Sigmoid colon (tissue), 7 donors: ENCODE data around the gene XYLT1. TPM values are rescaled to one million over a fixed set of nuclear protein-coding genes. Genes with fewer than 3 reads are reported as not detected.

ENCODE experiments used
- DNase-seq: peaks from one replicate; pipeline ENCODE4 v3.0.0-alpha.2; 2019
- H3K27ac ChIP-seq, 4 donors: fragments of 200-600 bp; sonication (generic); one replicate each; pipeline ENCODE4 v1.5.1; 2016 to 2019; ENCODE audit warnings: mild to moderate bottlenecking in 1 of 4
- H3K27me3 ChIP-seq, 3 donors: fragments of 200-600 bp; sonication (generic); one replicate each; pipeline ENCODE4 v1.5.1; 2019; ENCODE audit warnings: mild to moderate bottlenecking in 1 of 3
- H3K36me3 ChIP-seq, 4 donors: fragments of 200-600 bp; sonication (generic); one replicate each; pipeline ENCODE4 v1.5.1; 2016 to 2019
- H3K4me1 ChIP-seq, 4 donors: fragments of 200-600 bp; sonication (generic); one replicate each; pipeline ENCODE4 v1.5.1; 2017 to 2019
- H3K4me3 ChIP-seq, 4 donors: fragments of 200-600 bp; sonication (generic); one replicate each; pipeline ENCODE4 v1.5.1; 2017 to 2019; ENCODE audit warnings: mild to moderate bottlenecking in 2 of 4, moderate library complexity in 1 of 4
- H3K9me3 ChIP-seq, 4 donors: fragments of 200-600 bp in 3 of 4; sonication (generic) in 3 of 4; one replicate each; pipeline versions ENCODE4 v1.5.1 to v1.6.1; 2013 to 2019
- CTCF ChIP-seq, 4 experiments: fragments of 450-650 bp in 3 of 4; fragments of 200-600 bp in 1 of 4; IDR thresholded peaks; one replicate each; pipeline ENCODE4 v1.5.1; 2016 to 2019; ENCODE audit warnings: antibody characterized with exemption in 4 of 4, mild to moderate bottlenecking in 3 of 4, moderate library complexity in 2 of 4
- EP300 ChIP-seq, 4 donors: sonication (generic); formaldehyde crosslinking; IDR thresholded peaks; one replicate each; pipeline ENCODE4 v1.6.1; 2017; ENCODE audit warnings: antibody characterized with exemption in 4 of 4
- POLR2A ChIP-seq, 2 donors: fragments of 450-650 bp; IDR thresholded peaks; one replicate each; pipeline ENCODE4 v1.6.1; 2016; ENCODE audit warnings: antibody characterized with exemption in 2 of 2, mild to moderate bottlenecking in 2 of 2, moderate library complexity in 2 of 2
- POLR2AphosphoS5 ChIP-seq, 4 donors: sonication (generic); formaldehyde crosslinking; IDR thresholded peaks; one replicate each; pipeline ENCODE4 v1.6.1; 2017; ENCODE audit warnings: antibody characterized with exemption in 4 of 4
- WGBS, 2 donors: extraction: QIAGEN DNeasy Blood & Tissue Kit; methylation state at CpG; one replicate each; pipeline ENCODE4 v1.1.7; 2013; 5-methylcytosine and 5-hydroxymethylcytosine counted together
- intact Hi-C: fragments of 100-400 bp; cut with DNase I; formaldehyde crosslinking; loops from one replicate; pipeline ENCODE4 v1.15.1; 2023
- polyA plus RNA-seq, 3 donors: library from polyadenylated mRNA; stranded (reverse); fragments of 200-250 nt; gene quantifications; one replicate each; pipeline ENCODE4 v1.2.3, GENCODE V29; 2013
- total RNA-seq, 4 donors: library from RNA; depleted of rRNA; stranded (reverse); fragments of >200 nt; gene quantifications; one replicate each; pipeline ENCODE4 v1.1.0, GENCODE V29; 2016
- donor health status: healthy with polysubstance abuse.
- donor health status: Bipolar disorder and iron deficiency.
- donor health status: healthy.

Gene XYLT1
- total and polyA plus RNA-seq, 7 donors = 0.60 to 33.2 (median 23.0) TPM

GRCh38 chr16:17348826-17349225 is 121.9 kb downstream of the XYLT1 start:
- DNase-seq = no peak
- Histone ChIP-seq H3K4me3 (no peak overlapping the region), H3K27ac (peak overlapping the region in 1 of 4 donors; percentile 86), H3K36me3 (no peaks in the 10 kb centered on the region), H3K9me3 (no peaks in the 10 kb centered on the region), H3K27me3 (no peaks in the 10 kb centered on the region), H3K4me1 (peaks cover 0 to 65% (median 61%) of the 10 kb centered on the region in 4 donors)
- TF ChIP-seq CTCF (IDR thresholded peaks at IDR 0.05) (no peak), EP300 (IDR thresholded peaks at IDR 0.05) (no peak), POLR2AphosphoS5 (IDR thresholded peaks at IDR 0.05) (no peak), POLR2A (IDR thresholded peaks at IDR 0.05) (no peak)
- 94 to 96% methylated on average over 11 of the region's 11 CpGs for WGBS, 2 donors
- intact Hi-C loops = loop anchor here (5.0 kb wide), 1 partner anchor 33 kb away; no protein-coding TSS in a partner anchor

GRCh38 chr16:17348042-17348783 is 122.5 kb downstream of the XYLT1 start:
- Histone ChIP-seq H3K4me3 (no peak overlapping the region), H3K27me3 (no peaks in the 10 kb centered on the region), H3K27ac (peak overlapping the region; percentile 82 to 92 (median 88)), H3K4me1 (peaks cover 0 to 70% (median 67%) of the 10 kb centered on the region in 4 donors), H3K36me3 (no peaks in the 10 kb centered on the region), H3K9me3 (no peaks in the 10 kb centered on the region)
- DNase-seq = no peak
- intact Hi-C loops = loop anchor here (5.0 kb wide), 1 partner anchor 34 kb away; no protein-coding TSS in a partner anchor
- WGBS, 2 donors = 90 to 93% methylated on average over 11 of the region's 11 CpGs
- TF ChIP-seq POLR2A (IDR thresholded peaks at IDR 0.05) = no peak
- TF ChIP-seq EP300 (IDR thresholded peaks at IDR 0.05) = no peak
- no peak for TF ChIP-seq POLR2AphosphoS5 (IDR thresholded peaks at IDR 0.05)
- no peak for TF ChIP-seq CTCF (IDR thresholded peaks at IDR 0.05)

GRCh38 chr16:17347624-17348023 is 123.1 kb downstream of the XYLT1 start:
- no peak overlapping the region for H3K4me3 ChIP-seq
- no peak for DNase-seq
- no peaks in the 10 kb centered on the region for H3K27me3 ChIP-seq
- TF ChIP-seq POLR2A (IDR thresholded peaks at IDR 0.05) = no peak
- TF ChIP-seq EP300 (IDR thresholded peaks at IDR 0.05) = no peak
- TF ChIP-seq POLR2AphosphoS5 (IDR thresholded peaks at IDR 0.05) = no peak
- no peak for TF ChIP-seq CTCF (IDR thresholded peaks at IDR 0.05)
- peak overlapping the region; percentile 82 to 92 (median 88) for H3K27ac ChIP-seq
- H3K9me3 ChIP-seq = no peaks in the 10 kb centered on the region
- 56 to 61% methylated on average over 5 of the region's 5 CpGs for WGBS, 2 donors
- intact Hi-C loops = loop anchor here (1.0 to 5.0 kb wide), 3 partner anchors 35 to 122 kb away; no protein-coding TSS in a partner anchor
- peaks cover 0 to 76% (median 73%) of the 10 kb centered on the region in 4 donors for H3K4me1 ChIP-seq
- no peaks in the 10 kb centered on the region for H3K36me3 ChIP-seq

- intact Hi-C loops = loop anchor here (1.0 to 5.0 kb wide), 3 partner anchors 35 to 122 kb away; no protein-coding TSS in a partner anchor
- 12 to 38% methylated on average over 12 of the region's 12 CpGs for WGBS, 2 donors
- Histone ChIP-seq H3K4me3 (no peak overlapping the region), H3K9me3 (no peaks in the 10 kb centered on the region), H3K27ac (peak overlapping the region; percentile 82 to 92 (median 88)), H3K4me1 (peaks cover 0 to 80% (median 78%) of the 10 kb centered on the region in 4 donors), H3K36me3 (no peaks in the 10 kb centered on the region), H3K27me3 (no peaks in the 10 kb centered on the region)
- no peak for TF ChIP-seq POLR2AphosphoS5 (IDR thresholded peaks at IDR 0.05)
- no peak for TF ChIP-seq EP300 (IDR thresholded peaks at IDR 0.05)
- TF ChIP-seq CTCF (IDR thresholded peaks at IDR 0.05) = no peak
- no peak for TF ChIP-seq POLR2A (IDR thresholded peaks at IDR 0.05)
- DNase-seq = no peak
Measured at GRCh38 chr16:17346621-17347569, 123.9 kb downstream of the XYLT1 start.
